Neuronal stem cell (in vitro differentiated cells): ENCODE data around the gene CBX4.

Source experiments
- DNase-seq: peaks from one replicate; pipeline ENCODE4 v3.0.0-alpha.2; 2013; ENCODE audit warnings: low spot score
- H2AFZ ChIP-seq: one replicate; pipeline ENCODE4 v1.6.1; 2013; ENCODE audit warnings: mild to moderate bottlenecking, low read length, inconsistent platforms
- H2AK5ac ChIP-seq: 2 replicates; pipeline ENCODE4 v1.6.1; 2013; ENCODE audit warnings: low read depth, mild to moderate bottlenecking, inconsistent platforms, low read length, moderate library complexity, mixed read lengths
- H2BK120ac ChIP-seq: 2 replicates; pipeline ENCODE4 v1.6.1; 2013; ENCODE audit warnings: low read depth, mild to moderate bottlenecking, inconsistent platforms, low read length, moderate library complexity, mixed read lengths
- H2BK12ac ChIP-seq: one replicate; pipeline ENCODE4 v1.6.1; 2013; ENCODE audit warnings: low read length, inconsistent platforms
- H2BK15ac ChIP-seq: 2 replicates; pipeline ENCODE4 v1.6.1; 2013; ENCODE audit warnings: mild to moderate bottlenecking, low read length, inconsistent platforms, mixed read lengths
- H2BK5ac ChIP-seq: one replicate; pipeline ENCODE4 v1.6.1; 2013; ENCODE audit warnings: inconsistent platforms, mild to moderate bottlenecking, low read length, moderate library complexity
- H3K14ac ChIP-seq: one replicate; pipeline ENCODE4 v1.6.1; 2013; ENCODE audit warnings: low read length, inconsistent platforms
- H3K18ac ChIP-seq: 2 replicates; pipeline ENCODE4 v1.6.1; 2013; ENCODE audit warnings: low read length, inconsistent platforms
- H3K23ac ChIP-seq: 2 replicates; pipeline ENCODE4 v1.6.1; 2013; ENCODE audit warnings: low read depth, mild to moderate bottlenecking, mixed read lengths, low read length, inconsistent platforms; ENCODE audit not compliant: poor library complexity
- H3K27ac ChIP-seq: replicated peaks from 3 replicates; pipeline ENCODE4 v1.5.1; 2013; ENCODE audit warnings: low read length, inconsistent platforms
- H3K27me3 ChIP-seq, 3 experiments: 2 replicates each; pipeline ENCODE4 v1.6.1; 2013; ENCODE audit warnings: low read length in 3 of 3, mild to moderate bottlenecking in 2 of 3, inconsistent platforms in 1 of 3, low read depth in 1 of 3, mixed read lengths in 1 of 3, moderate library complexity in 1 of 3; ENCODE audit not compliant: control insufficient read depth in 3 of 3, insufficient read depth in 3 of 3
- H3K36me3 ChIP-seq, 2 donors: replicated peaks in 1 of 2; 2 replicates each; pipeline ENCODE4 v1.6.1; 2013; ENCODE audit warnings: low read length in 2 of 2; ENCODE audit not compliant: control insufficient read depth in 2 of 2, insufficient read depth in 2 of 2
- H3K4ac ChIP-seq: 2 replicates; pipeline ENCODE4 v1.6.1; 2013; ENCODE audit warnings: inconsistent platforms, mild to moderate bottlenecking, low read length, moderate library complexity
- H3K4me1 ChIP-seq, 2 donors: 1 replicate in 1 of 2; 2 replicates in 1 of 2; pipeline ENCODE4 v1.6.1; 2013; ENCODE audit warnings: low read length in 2 of 2, low read depth in 1 of 2; ENCODE audit not compliant: control insufficient read depth in 2 of 2, insufficient read depth in 1 of 2
- H3K4me2 ChIP-seq: one replicate; pipeline ENCODE4 v1.6.1; 2013; ENCODE audit warnings: mild to moderate bottlenecking, low read length, inconsistent platforms; ENCODE audit not compliant: insufficient read depth, poor library complexity, severe bottlenecking
- H3K4me3 ChIP-seq, 2 donors: 2 replicates each; pipeline ENCODE4 v1.5.1; 2013; ENCODE audit warnings: low read length in 2 of 2, mild to moderate bottlenecking in 2 of 2, inconsistent platforms in 1 of 2, moderate library complexity in 1 of 2
- H3K79me1 ChIP-seq: one replicate; pipeline ENCODE4 v1.6.1; 2013; ENCODE audit warnings: low read depth, mild to moderate bottlenecking, inconsistent platforms, low read length, moderate library complexity
- H3K9ac ChIP-seq: one replicate; pipeline ENCODE4 v1.6.1; 2013; ENCODE audit warnings: mild to moderate bottlenecking, low read depth, low read length, inconsistent platforms; ENCODE audit not compliant: poor library complexity
- H3K9me3 ChIP-seq, 2 donors: replicated peaks in 1 of 2; 2 replicates each; pipeline versions ENCODE3 to v1.6.1; 2013; ENCODE audit warnings: low read length in 2 of 2, mild to moderate bottlenecking in 2 of 2, inconsistent platforms in 1 of 2, low read depth in 1 of 2, mixed read lengths in 1 of 2, moderate library complexity in 1 of 2; ENCODE audit not compliant: control insufficient read depth in 2 of 2, insufficient read depth in 1 of 2
- H4K8ac ChIP-seq: one replicate; pipeline ENCODE4 v1.6.1; 2013; ENCODE audit warnings: low read depth, mild to moderate bottlenecking, inconsistent platforms, low read length, moderate library complexity
- H4K91ac ChIP-seq: one replicate; pipeline ENCODE4 v1.6.1; 2013; ENCODE audit warnings: low read length, low read depth, mild to moderate bottlenecking, inconsistent platforms; ENCODE audit not compliant: poor library complexity
- WGBS, 2 donors: extraction: QIAGEN DNeasy Blood & Tissue Kit; methylation state at CpG; one replicate each; pipeline ENCODE4 v1.1.7; 2013; ENCODE audit warnings: missing lambda C conversion rate in 2 of 2, mixed read lengths in 1 of 2; ENCODE audit not compliant: insufficient read length in 2 of 2, insufficient replicate concordance in 1 of 2; ENCODE audit errors: extremely low coverage in 2 of 2; 5-methylcytosine and 5-hydroxymethylcytosine counted together

The CBX4 gene

GRCh38 chr17:79811011-79811867, 28.0 kb downstream of the CBX4 start:
- Histone ChIP-seq H4K91ac (peak overlapping the region; percentile 68), H3K4me2 (peak overlapping the region; percentile 68), H3K36me3 (no peaks in the 10 kb centered on the region), H3K14ac (peak overlapping the region; percentile 86), H3K4ac (no peak overlapping the region), H2BK120ac (peak overlapping the region; percentile 51), H3K9ac (no peak overlapping the region), H2AFZ (peak overlapping the region; percentile 60), H2BK5ac (peak overlapping the region; percentile 91), H2AK5ac (peak overlapping the region; percentile 97), H3K9me3 (peaks cover 3 to 7% of the 10 kb centered on the region in 2 donors), H3K27me3 (peaks cover 59 to 89% (median 63%) of the 10 kb centered on the region in 3 experiments), H3K79me1 (no peaks in the 10 kb centered on the region), H3K4me3 (peak overlapping the region; percentile 53 to 54), H3K23ac (peak overlapping the region; percentile 44), H2BK15ac (peak overlapping the region; percentile 99), H4K8ac (peak overlapping the region; percentile 77), H3K27ac (no peak overlapping the region), H2BK12ac (peak overlapping the region; percentile 95), H3K18ac (peak overlapping the region; percentile 96), H3K4me1 (peaks cover 32 to 41% of the 10 kb centered on the region in 2 donors)
- WGBS, 2 donors = no CpG with 5 or more reads among the region's 66 CpGs
- DNase-seq = no peak

DNA sequence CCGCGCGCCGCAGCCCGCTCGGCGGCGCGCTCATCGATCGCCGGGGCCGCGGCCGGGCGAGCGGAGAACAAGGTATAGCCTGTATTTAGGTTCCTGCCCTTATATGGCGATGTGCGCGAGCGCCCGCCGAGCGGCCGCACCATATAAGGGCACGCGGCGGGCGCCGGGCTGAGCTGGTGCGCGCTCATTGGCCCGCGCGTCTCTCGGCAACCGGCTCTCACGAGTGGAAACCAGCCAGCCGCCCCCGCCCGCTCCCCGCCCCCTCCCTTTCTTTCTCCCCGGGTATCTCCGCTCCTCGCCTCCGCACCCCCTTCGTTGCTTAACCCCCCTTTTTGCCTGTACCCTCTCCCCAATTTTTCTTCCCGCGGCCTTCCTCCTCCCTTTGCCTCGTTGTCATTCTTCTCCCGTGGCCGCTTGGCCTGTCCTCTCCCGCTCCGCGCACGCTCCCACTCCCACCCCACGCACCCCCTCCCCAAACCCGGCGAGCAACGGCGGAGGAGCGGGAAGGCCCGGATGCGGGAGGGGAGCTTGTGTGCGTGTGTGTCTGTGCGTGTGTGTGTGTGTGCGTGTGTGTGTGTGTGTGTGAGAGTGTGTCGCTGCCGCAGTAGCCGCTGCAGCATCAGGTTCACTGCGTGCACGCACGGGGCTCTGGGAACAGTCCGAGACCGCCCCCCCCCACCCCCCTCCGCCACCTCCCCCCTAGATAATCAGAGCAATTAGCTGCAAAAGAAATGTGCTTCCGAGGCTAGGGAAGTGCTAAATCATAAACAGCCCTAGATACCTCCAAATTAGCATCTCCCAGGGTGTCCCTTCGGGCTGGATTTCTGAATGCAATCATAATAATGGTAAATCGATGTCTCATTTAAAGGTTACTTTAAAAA, 28.9 kb downstream of the CBX4 start:
- peaks cover 32 to 50% of the 10 kb centered on the region in 2 donors for H3K4me1 ChIP-seq
- no peak overlapping the region for H4K91ac ChIP-seq
- H3K14ac ChIP-seq = no peak overlapping the region
- H2AFZ ChIP-seq = peak overlapping the region; percentile 78
- peak overlapping the region; percentile 96 for H3K18ac ChIP-seq
- DNase-seq = no peak
- no peak overlapping the region for H3K27ac ChIP-seq
- H3K4me3 ChIP-seq = peak overlapping the region; percentile 54 to 76
- no peaks in the 10 kb centered on the region for H3K36me3 ChIP-seq
- WGBS, 2 donors = no CpG with 5 or more reads among the region's 79 CpGs
- H3K27me3 ChIP-seq = peaks cover 51 to 89% (median 63%) of the 10 kb centered on the region in 3 experiments
- H2AK5ac ChIP-seq = no peak overlapping the region
- peak overlapping the region; percentile 85 for H3K9ac ChIP-seq
- H2BK5ac ChIP-seq = no peak overlapping the region
- H3K79me1 ChIP-seq = no peaks in the 10 kb centered on the region
- peak overlapping the region; percentile 68 for H3K4me2 ChIP-seq
- H4K8ac ChIP-seq = peak overlapping the region; percentile 26
- H3K9me3 ChIP-seq = peaks cover 3 to 7% of the 10 kb centered on the region in 2 donors
- peak overlapping the region; percentile 69 for H2BK120ac ChIP-seq
- H2BK15ac ChIP-seq = peak overlapping the region; percentile 77
- H3K23ac ChIP-seq = no peak overlapping the region
- H2BK12ac ChIP-seq = no peak overlapping the region
- H3K4ac ChIP-seq = peak overlapping the region; percentile 87

DNA sequence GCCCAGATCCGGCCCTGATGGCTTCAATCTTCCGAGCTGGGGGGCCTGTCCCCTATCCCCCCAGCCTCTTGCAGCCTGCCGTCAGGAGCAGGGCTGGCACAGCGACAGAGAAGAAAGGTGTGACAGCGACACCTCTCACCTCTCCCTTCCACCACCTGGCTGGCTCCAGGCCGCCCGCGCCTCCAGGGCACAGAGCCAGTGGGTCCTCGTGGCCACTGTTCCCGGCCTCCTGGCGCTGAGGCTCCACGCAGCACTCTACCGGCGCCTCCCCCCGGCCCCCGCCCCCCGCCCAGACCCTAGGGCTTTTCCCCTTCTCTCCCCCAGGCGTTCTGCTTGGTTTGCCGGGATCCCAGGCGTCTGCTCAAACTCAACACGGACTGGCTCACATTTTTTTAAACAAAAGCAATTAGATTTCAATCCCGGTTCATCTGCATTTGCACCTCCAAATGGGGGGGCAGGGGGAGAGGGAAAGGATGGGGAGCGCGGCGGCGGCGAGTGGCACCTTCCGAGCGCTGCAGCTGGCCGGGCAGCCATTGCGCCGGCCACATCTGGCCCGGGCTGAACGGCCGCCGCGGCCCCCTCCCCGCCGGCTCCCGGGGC, 29.6 kb downstream of the CBX4 start:
- Histone ChIP-seq H2BK5ac (no peak overlapping the region), H3K4me3 (peak overlapping the region in 1 of 2 donors; percentile 37), H3K27ac (no peak overlapping the region), H3K79me1 (no peaks in the 10 kb centered on the region), H2BK120ac (peak overlapping the region; percentile 47), H4K8ac (no peak overlapping the region), H2AK5ac (peak overlapping the region; percentile 99), H2BK12ac (peak overlapping the region; percentile 88), H2AFZ (peak overlapping the region; percentile 65), H3K9ac (peak overlapping the region; percentile 83), H3K23ac (peak overlapping the region; percentile 82), H3K4me1 (peaks cover 32 to 56% of the 10 kb centered on the region in 2 donors), H3K27me3 (peaks cover 50 to 89% (median 64%) of the 10 kb centered on the region in 3 experiments), H3K36me3 (no peaks in the 10 kb centered on the region), H3K4ac (no peak overlapping the region), H2BK15ac (peak overlapping the region; percentile 100), H4K91ac (no peak overlapping the region), H3K9me3 (peaks cover 3 to 7% of the 10 kb centered on the region in 2 donors), H3K14ac (no peak overlapping the region), H3K4me2 (peak overlapping the region; percentile 68), H3K18ac (peak overlapping the region; percentile 97)
- no peak for DNase-seq
- WGBS, 2 donors = no CpG with 5 or more reads among the region's 40 CpGs
